A549 (cell line): ENCODE measurements around the gene KIFC1. TPM values are rescaled to one million over a fixed set of nuclear protein-coding genes. Genes with fewer than 3 reads are reported as not detected.
A peak's percentile ranks its signal among the peaks of the same experiment; 100 is the strongest.

Experiments
- ATAC-seq, 2 experiments: fragments of 200-7000 bp in 1 of 2; fragments of >200 bp in 1 of 2; cut with Nextera tagmentation in 1 of 2; cut with Tn5 transposase in 1 of 2; 3 replicates each; pipeline versions ENCODE4 v1.8.0 to v1.9.1; 2018 to 2020; ENCODE audit warnings: mild to moderate bottlenecking in 1 of 2, moderate library complexity in 1 of 2
- CTCF ChIA-PET: fragments of 300-600 bp; sonication (Branson Sonifier 250); formaldehyde crosslinking; extraction: SDS; loops from one replicate; lab custom pipeline; 2021; ENCODE audit warnings: antibody characterized with exemption, inconsistent platforms; lab: Yijun Ruan, JAX
- POLR2A ChIA-PET: fragments of 350-600 bp; formaldehyde crosslinking; extraction: SDS; loops from one replicate; lab custom pipeline; 2021; ENCODE audit warnings: antibody characterized with exemption, inconsistent platforms; lab: Yijun Ruan, JAX
- DNase-seq, 2 experiments: peaks; one replicate each; pipeline versions ENCODE4 v3.0.0 to v3.0.0-alpha.2; 2011 to 2016; ENCODE audit warnings: low read depth in 1 of 2, low spot score in 1 of 2
- FAIRE-seq: peaks from 2 replicates; lab custom pipeline; 2011; peaks lifted over from hg19 to GRCh38; lab: Jason Lieb, UNC
- H3K27ac ChIP-seq, 2 experiments: fragments of >200 bp; sonication (Bioruptor Twin); formaldehyde crosslinking; 3 replicates each; pipeline ENCODE4 v1.5.1; 2016 to 2017
- H3K4me1 ChIP-seq: fragments of >200 bp; sonication (Bioruptor Twin); formaldehyde crosslinking; 3 replicates; pipeline ENCODE4 v1.6.1; 2016
- H3K4me2 ChIP-seq: fragments of >200 bp; sonication (Bioruptor Twin); formaldehyde crosslinking; 3 replicates; pipeline ENCODE4 v1.6.1; 2016
- H3K4me3 ChIP-seq: fragments of >200 bp; sonication (Bioruptor Twin); formaldehyde crosslinking; 3 replicates; pipeline ENCODE4 v1.5.1; 2016
- H3K9me3 ChIP-seq: fragments of >200 bp; sonication (Bioruptor Twin); formaldehyde crosslinking; 3 replicates; pipeline ENCODE4 v1.6.1; 2016
- CBX2 ChIP-seq: fragments of 200-600 bp; sonication (generic); IDR thresholded peaks from 2 replicates; pipeline ENCODE4 v1.6.1; 2016; ENCODE audit warnings: low read depth, mild to moderate bottlenecking, borderline replicate concordance
- CBX8 ChIP-seq: fragments of 200-600 bp; sonication (generic); IDR thresholded peaks from 2 replicates; pipeline ENCODE4 v1.6.1; 2016
- EP300 ChIP-seq, 2 experiments: fragments of >200 bp; sonication (Bioruptor Twin); formaldehyde crosslinking; IDR thresholded peaks; 2 replicates in 1 of 2; 3 replicates in 1 of 2; pipeline ENCODE4 v1.6.1; 2016 to 2017
- ESRRA ChIP-seq: fragments of 150-350 bp; IDR thresholded peaks from 2 replicates; pipeline ENCODE4 v1.6.1; 2014; ENCODE audit warnings: mild to moderate bottlenecking, low read length, borderline replicate concordance
- GATA3 ChIP-seq: IDR thresholded peaks from 2 replicates; pipeline ENCODE4 v1.6.1; 2012; ENCODE audit warnings: borderline replicate concordance
- HOXB13 ChIP-seq: fragments of 250-450 bp; sonication (Bioruptor Pico); IDR thresholded peaks from 2 replicates; pipeline ENCODE4 v1.5.0; 2020; ENCODE audit warnings: low read depth, mild to moderate bottlenecking, moderate library complexity
- HOXB5 ChIP-seq: fragments of 250-450 bp; sonication (Bioruptor Pico); IDR thresholded peaks from 2 replicates; pipeline ENCODE4 v1.5.0; 2020; ENCODE audit warnings: mild to moderate bottlenecking, moderate library complexity
- JUN ChIP-seq, 2 experiments: fragments of >200 bp; sonication (Bioruptor Twin); formaldehyde crosslinking; IDR thresholded peaks; 2 replicates in 1 of 2; 3 replicates in 1 of 2; pipeline ENCODE4 v1.6.1; 2016 to 2017
- MAZ ChIP-seq: fragments of 150-350 bp; IDR thresholded peaks from 2 replicates; pipeline ENCODE4 v1.6.1; 2014; ENCODE audit warnings: antibody characterized with exemption, low read depth, low read length, borderline replicate concordance
- PHF8 ChIP-seq: fragments of 200-600 bp; sonication (generic); IDR thresholded peaks from 2 replicates; pipeline ENCODE4 v1.6.1; 2016; ENCODE audit warnings: low read depth, mild to moderate bottlenecking, antibody characterized with exemption, moderate library complexity, borderline replicate concordance
- POLR2A ChIP-seq: IDR thresholded peaks from 2 replicates; pipeline ENCODE4 v1.6.1; 2012; ENCODE audit warnings: mild to moderate bottlenecking, low read length
- RARB ChIP-seq: fragments of 250-450 bp; sonication (Bioruptor Pico); IDR thresholded peaks from 2 replicates; pipeline ENCODE4 v1.8.0; 2021; ENCODE audit warnings: mild to moderate bottlenecking, moderate library complexity
- RCOR1 ChIP-seq: fragments of 150-350 bp; IDR thresholded peaks from 2 replicates; pipeline ENCODE4 v1.6.1; 2014; ENCODE audit warnings: antibody characterized with exemption, low read length, low read depth
- TP53 ChIP-seq: fragments of 250-450 bp; sonication (Bioruptor Pico); IDR thresholded peaks from 2 replicates; pipeline ENCODE4 v1.5.0; 2021; ENCODE audit warnings: mild to moderate bottlenecking, moderate library complexity
- ZSCAN20 ChIP-seq: fragments of 250-450 bp; sonication (Bioruptor Pico); IDR thresholded peaks from 2 replicates; pipeline ENCODE4 v1.8.0; 2022; ENCODE audit warnings: mild to moderate bottlenecking, moderate library complexity
- WGBS: methylation state at CpG from one replicate; pipeline ENCODE4 v1.1.6; 2017; ENCODE audit errors: missing lambda C conversion rate; 5-methylcytosine and 5-hydroxymethylcytosine counted together
- polyA plus RNA-seq, 4 experiments: library from polyadenylated mRNA; depleted of rRNA in 3 of 4; stranded (reverse); fragments of >200 nt; fragmentation: RNase III in 1 of 4; extraction: RNeasy Plus Mini Kit Qiagen cat#74134 plus additional on column Dnase treatment in 1 of 4; gene quantifications; 2 replicates in 3 of 4; 3 replicates in 1 of 4; pipeline ENCODE4 v1.2.3, GENCODE V29; 2011 to 2017
- TF ChIP-seq, protein P1 (sequence below): fragments of 450-650 bp; IDR thresholded peaks from 2 replicates; pipeline ENCODE4 v1.6.1; 2014; ENCODE audit warnings: antibody characterized with exemption
- TF ChIP-seq, protein P2 (sequence below): IDR thresholded peaks from 2 replicates; pipeline ENCODE4 v1.6.1; 2012

KIFC1 gene
- polyA plus RNA-seq, 2 of the 4 experiments (the other 2 are of a cell fraction): 23.9 to 30.5 TPM

DNA sequence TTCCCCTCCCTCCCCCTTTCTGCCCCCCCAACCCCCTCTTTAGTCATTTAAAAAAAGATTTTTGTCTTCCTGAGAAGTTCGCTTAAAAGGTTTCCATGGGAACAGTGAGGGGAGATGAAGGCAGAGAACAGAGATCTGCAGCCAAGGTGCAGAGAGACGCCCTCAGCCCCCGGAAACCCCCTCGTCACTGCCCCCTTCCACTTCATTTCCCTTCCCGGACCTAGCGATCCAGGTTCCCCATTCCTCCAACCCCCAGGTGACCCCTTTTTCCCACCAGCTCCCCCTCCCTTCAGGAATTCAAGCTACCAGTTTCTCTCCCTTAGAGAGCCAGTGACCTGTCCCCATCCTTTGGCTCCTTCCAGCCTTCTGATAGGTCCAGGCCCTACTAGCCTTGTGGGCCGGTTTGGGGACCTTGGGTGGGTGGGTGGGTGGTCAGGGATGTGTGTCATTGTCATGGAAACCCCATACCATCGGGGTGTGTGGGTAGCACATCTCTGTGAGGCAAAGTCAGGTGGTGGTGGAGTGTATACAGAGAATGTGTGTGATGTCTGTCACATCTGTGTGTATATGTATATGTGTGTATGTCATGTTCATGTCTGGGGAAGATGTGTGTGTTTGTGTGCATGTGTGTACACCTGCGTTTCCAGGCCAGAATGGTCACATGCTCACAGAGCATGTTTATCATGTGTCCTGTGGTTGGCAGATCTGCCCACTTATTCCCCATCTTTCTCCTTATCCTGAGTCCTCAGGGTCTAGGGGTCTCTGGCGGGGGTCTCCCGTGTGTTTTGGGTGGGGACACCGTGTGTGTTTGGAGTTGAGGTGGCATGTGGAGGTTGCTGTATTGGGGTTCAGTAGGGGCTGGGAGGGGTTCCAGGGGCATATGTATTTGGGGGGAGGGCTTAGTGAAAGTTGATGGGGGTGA is 35.2 kb downstream of the KIFC1 start:
- POLR2A ChIA-PET: interaction anchor here (0.9 to 1.6 kb wide), 4 partner anchors 9 to 153 kb away, joined by 3 to 11 read pairs (median 3); partner anchors contain the start of genes BAK1, CUTA and ZBTB9
- peaks cover 46% of the 10 kb centered on the region for H3K4me1 ChIP-seq
- TF ChIP-seq, protein P1, sequence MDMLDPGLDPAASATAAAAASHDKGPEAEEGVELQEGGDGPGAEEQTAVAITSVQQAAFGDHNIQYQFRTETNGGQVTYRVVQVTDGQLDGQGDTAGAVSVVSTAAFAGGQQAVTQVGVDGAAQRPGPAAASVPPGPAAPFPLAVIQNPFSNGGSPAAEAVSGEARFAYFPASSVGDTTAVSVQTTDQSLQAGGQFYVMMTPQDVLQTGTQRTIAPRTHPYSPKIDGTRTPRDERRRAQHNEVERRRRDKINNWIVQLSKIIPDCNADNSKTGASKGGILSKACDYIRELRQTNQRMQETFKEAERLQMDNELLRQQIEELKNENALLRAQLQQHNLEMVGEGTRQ: peak; percentile 29; the same call in 1 of the 2 replicates
- TF ChIP-seq TP53: no peak
- no peak for TF ChIP-seq CBX2
- TF ChIP-seq, all 56 proteins: peak for 1
- CTCF ChIA-PET: interaction anchor here (0.6 to 2.7 kb wide), 21 partner anchors 10 to 260 kb away, joined by 3 to 24 read pairs (median 3); partner anchors contain the start of genes B3GALT4, CUTA and ZBTB9
- 8% methylated on average over 10 of the region's 12 CpGs for WGBS
- H3K9me3 ChIP-seq: no peaks in the 10 kb centered on the region
- DNase-seq (peak; percentile 19 to 25), FAIRE-seq (no peak), ATAC-seq (no peak)
- H3K4me3 ChIP-seq: peak overlapping the region; percentile 69
- H3K4me2 ChIP-seq: peak overlapping the region; percentile 90
- H3K27ac ChIP-seq: peak overlapping the region; percentile 89 to 98

DNA sequence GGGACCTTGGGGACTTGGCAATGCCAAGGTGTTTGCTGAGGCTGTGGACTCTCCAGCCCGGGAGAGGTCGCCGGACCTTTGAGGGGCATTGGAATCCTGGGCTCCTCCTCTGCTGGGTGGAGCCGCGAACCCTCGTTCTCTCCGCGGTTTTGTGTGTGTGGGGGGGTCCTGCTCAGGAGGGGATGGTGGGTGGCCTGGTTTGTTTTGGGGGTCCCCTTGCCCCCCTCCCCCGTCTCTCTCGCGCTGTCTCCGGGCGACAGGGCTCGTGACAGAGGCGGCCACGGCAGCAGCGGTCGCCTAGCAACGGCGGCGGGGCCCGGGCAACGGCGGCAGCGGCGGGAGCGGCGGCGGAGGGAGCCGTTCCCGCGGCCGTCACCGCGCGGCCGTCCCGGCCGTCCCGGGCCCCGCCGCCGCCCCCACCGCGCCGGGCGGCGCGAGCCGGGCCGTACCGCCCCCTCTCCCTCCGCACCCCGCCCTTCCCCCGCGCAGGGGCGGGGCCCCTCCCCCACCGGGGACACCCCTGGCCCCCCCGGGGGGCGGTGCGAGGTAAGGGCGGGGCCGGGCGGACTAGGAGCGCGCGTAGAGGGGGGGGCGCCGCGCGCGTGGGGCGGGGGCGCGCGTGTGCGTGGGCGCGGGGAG is 36.1 kb downstream of the KIFC1 start:
- TF ChIP-seq JUN (IDR thresholded peaks at IDR 0.05) (0 out of 5 replicates have a peak, but pooled peaks of 1 of the 2 experiments have one; percentile 27), RARB (no peak)
- H3K27ac ChIP-seq: peak overlapping the region; percentile 89 to 98
- FAIRE-seq (no peak), ATAC-seq (peak; percentile 21 to 41; a peak in 2 of 6 replicates), DNase-seq (peak; percentile 18 to 51)
- peak overlapping the region; percentile 69 for H3K4me3 ChIP-seq
- 0% methylated on average over 5 of the region's 79 CpGs for WGBS
- H3K4me2 ChIP-seq: peak overlapping the region; percentile 90
- CTCF ChIA-PET: no interaction called here
- H3K4me1 ChIP-seq: peaks cover 46% of the 10 kb centered on the region
- no peaks in the 10 kb centered on the region for H3K9me3 ChIP-seq
- POLR2A ChIA-PET: no interaction called here

DNA sequence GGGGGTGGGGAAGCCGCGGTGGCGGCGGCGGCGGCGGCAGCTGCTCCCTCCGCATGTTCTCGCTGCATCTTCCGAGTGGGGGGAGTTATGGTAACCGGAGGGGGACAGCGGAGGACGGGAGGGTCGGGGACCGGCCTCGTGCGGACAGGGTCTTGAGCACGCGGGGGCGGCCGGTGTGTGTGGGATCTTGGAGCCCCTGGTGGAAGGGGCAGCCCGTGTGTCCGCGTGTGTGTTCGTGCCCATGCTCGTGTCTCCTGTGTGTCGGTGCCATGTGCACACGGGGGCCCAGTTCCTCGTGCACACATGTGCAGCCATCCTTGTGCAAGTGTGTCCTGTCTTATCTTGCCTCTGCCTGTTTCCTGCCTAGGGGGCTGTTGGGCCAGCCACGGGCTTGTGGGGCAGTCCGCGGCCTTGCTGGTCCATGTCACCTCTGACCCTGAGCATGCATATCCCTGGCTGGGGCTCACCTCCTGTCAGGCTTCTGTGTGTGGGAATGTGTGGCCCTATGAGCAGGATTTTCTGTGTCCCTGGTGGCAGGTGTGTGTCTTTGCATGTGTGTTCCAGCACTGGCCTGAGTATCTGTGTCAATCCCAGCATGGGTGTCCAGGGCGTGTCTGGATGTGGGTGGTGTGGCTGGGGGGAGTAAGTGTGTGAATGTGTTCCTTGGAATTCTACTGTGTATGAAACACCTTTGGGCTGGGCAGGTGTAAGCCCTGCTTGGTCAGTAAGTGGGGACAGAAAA is 36.8 kb downstream of the KIFC1 start:
- DNase-seq (peak; percentile 46 to 83), FAIRE-seq (no peak), ATAC-seq (peak; percentile 22 to 42)
- Histone ChIP-seq H3K4me3 (peak overlapping the region; percentile 69), H3K4me1 (peaks cover 46% of the 10 kb centered on the region), H3K9me3 (no peaks in the 10 kb centered on the region), H3K27ac (peak overlapping the region; percentile 89 to 98), H3K4me2 (peak overlapping the region; percentile 90)
- CTCF ChIA-PET: no interaction called here
- 22% methylated on average over 8 of the region's 33 CpGs for WGBS
- POLR2A ChIA-PET: interaction anchor here (2.7 kb wide), 1 partner anchor 26 kb away, joined by 11 read pairs; the partner anchor contains the start of gene ZBTB9
- TF ChIP-seq ZSCAN20: no peak
- TF ChIP-seq ESRRA: no peak
- TF ChIP-seq, protein P2, sequence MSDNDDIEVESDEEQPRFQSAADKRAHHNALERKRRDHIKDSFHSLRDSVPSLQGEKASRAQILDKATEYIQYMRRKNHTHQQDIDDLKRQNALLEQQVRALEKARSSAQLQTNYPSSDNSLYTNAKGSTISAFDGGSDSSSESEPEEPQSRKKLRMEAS: peak; percentile 66; the same call in 1 of the 2 replicates

DNA sequence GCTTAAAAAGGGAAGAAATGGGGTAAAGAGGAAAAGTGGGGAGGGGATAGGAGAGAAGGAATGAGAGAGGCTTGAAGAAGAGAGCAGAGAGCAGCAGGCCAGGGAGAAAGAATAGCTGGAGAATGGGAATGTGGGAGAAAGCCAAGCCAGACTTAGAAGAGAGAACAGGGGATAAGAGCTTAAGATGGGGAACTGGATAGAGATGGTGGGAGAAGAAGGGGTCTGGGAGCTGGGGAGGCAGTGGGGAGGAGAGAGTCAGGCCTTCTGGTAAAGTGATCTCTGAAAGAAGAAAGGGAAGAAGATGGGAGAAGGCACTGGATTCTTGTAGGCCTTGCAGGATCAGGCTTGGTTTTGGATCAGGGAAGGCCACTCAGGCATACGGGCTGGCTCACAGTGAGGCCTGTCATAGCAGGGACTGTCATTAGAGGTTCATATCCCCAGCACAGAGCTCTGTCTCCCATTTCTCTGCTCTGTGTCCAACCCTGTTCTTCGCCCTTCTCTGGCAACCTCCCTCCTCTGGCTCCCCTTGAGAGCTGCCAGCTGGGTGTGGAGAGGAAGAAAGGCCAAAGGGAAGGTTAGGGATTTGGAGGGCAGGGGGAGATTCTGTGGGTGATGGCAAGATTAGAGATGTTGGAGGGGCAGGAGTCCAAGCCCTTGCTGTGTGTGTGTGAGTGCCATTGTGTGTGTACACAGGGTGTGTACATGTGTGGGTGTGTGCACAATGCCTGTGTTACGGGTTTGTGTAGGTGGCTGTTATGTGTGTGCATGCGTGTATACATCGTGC is 37.5 kb downstream of the KIFC1 start:
- ChIA-PET POLR2A (interaction anchor here (2.7 kb wide), 1 partner anchor 25 kb away, joined by 11 read pairs; the partner anchor contains the start of gene ZBTB9), CTCF (no interaction called here)
- Histone ChIP-seq H3K27ac (peak overlapping the region in 1 of 2 experiments; percentile 98; a peak in 3 of 6 replicates), H3K9me3 (no peaks in the 10 kb centered on the region), H3K4me1 (peaks cover 46% of the 10 kb centered on the region), H3K4me3 (no peak overlapping the region), H3K4me2 (peak overlapping the region; percentile 90)
- 92% methylated on average over 5 of the region's 5 CpGs for WGBS
- FAIRE-seq (no peak), ATAC-seq (no peak), DNase-seq (no peak)
- TF ChIP-seq HOXB13 (CRISPR knock-in tag) (no peak), MAZ (no peak), RCOR1 (no peak), PHF8 (no peak), POLR2A (no peak), EP300 (IDR thresholded peaks at IDR 0.05) (no peak), GATA3 (no peak), CBX8 (no peak), HOXB5 (CRISPR knock-in tag) (no peak), RARB (no peak)
